Measurements from ENCODE around the gene CCDC179.

The CCDC179 gene

GRCh38 chr11:22860241-22860640 is at the start of gene CCDC179:
TSS of gene CCDC179 (minus strand) at chr11:22860474. CDS start at chr11:22860421, 53 bp downstream.
- Histone ChIP-seq H2AFZ (ENCODE audit: low read depth, low read length) (no peak within 1 kb of the TSS), H3K4me3 (ENCODE audit: low read length) (no peak within 1 kb of the TSS), H3K27me3 (ENCODE audit: insufficient read depth, low read length) (no peaks in the 10 kb centered on the region), H3K9me3 (ENCODE audit: low read length) (no peaks in the 10 kb centered on the region), H3K4me1 (ENCODE audit: insufficient read depth, low read length) (no peaks in the 10 kb centered on the region), H3K36me3 (ENCODE audit: insufficient read depth, low read length) (no peaks in the 10 kb centered on the region)

GRCh38 chr11:22903782-22904181 is 43.5 kb upstream of the CCDC179 start:
- H3K4me1 ChIP-seq (ENCODE audit: insufficient read depth, low read length), result no peaks in the 10 kb centered on the region
- no peak overlapping the region for H2AFZ ChIP-seq (ENCODE audit: low read depth, low read length)
- H3K9me3 ChIP-seq (ENCODE audit: low read length), result no peaks in the 10 kb centered on the region
- H3K4me3 ChIP-seq (ENCODE audit: low read length), result no peak overlapping the region
- H3K36me3 ChIP-seq (ENCODE audit: insufficient read depth, low read length), result no peaks in the 10 kb centered on the region
- no peaks in the 10 kb centered on the region for H3K27me3 ChIP-seq (ENCODE audit: insufficient read depth, low read length)

GRCh38 chr11:22901603-22902002 is 41.3 kb upstream of the CCDC179 start:
- H3K9me3 ChIP-seq (ENCODE audit: low read length), result no peaks in the 10 kb centered on the region

GRCh38 chr11:22900764-22901486 is 40.7 kb upstream of the CCDC179 start:
- Histone ChIP-seq H3K27me3 (ENCODE audit: insufficient read depth, low read length) (no peaks in the 10 kb centered on the region), H3K36me3 (ENCODE audit: insufficient read depth, low read length) (no peaks in the 10 kb centered on the region), H3K9me3 (ENCODE audit: low read length) (no peaks in the 10 kb centered on the region), H3K4me1 (ENCODE audit: insufficient read depth, low read length) (no peaks in the 10 kb centered on the region), H2AFZ (ENCODE audit: low read depth, low read length) (no peak overlapping the region), H3K4me3 (ENCODE audit: low read length) (no peak overlapping the region)

More at GRCh38 chr11:22901603-22902002, 41.3 kb upstream of the CCDC179 start:
- no peak overlapping the region for H3K4me3 ChIP-seq (ENCODE audit: low read length)
- H2AFZ ChIP-seq (ENCODE audit: low read depth, low read length), result no peak overlapping the region
- H3K4me1 ChIP-seq (ENCODE audit: insufficient read depth, low read length), result no peaks in the 10 kb centered on the region
- no peaks in the 10 kb centered on the region for H3K36me3 ChIP-seq (ENCODE audit: insufficient read depth, low read length)
- H3K27me3 ChIP-seq (ENCODE audit: insufficient read depth, low read length), result no peaks in the 10 kb centered on the region

GRCh38 chr11:22898036-22898435 is 37.8 kb upstream of the CCDC179 start:
- Histone ChIP-seq H3K4me3 (ENCODE audit: low read length) (no peak overlapping the region), H2AFZ (ENCODE audit: low read depth, low read length) (no peak overlapping the region), H3K27me3 (ENCODE audit: insufficient read depth, low read length) (no peaks in the 10 kb centered on the region), H3K4me1 (ENCODE audit: insufficient read depth, low read length) (no peaks in the 10 kb centered on the region), H3K36me3 (ENCODE audit: insufficient read depth, low read length) (no peaks in the 10 kb centered on the region), H3K9me3 (ENCODE audit: low read length) (no peaks in the 10 kb centered on the region)

GRCh38 chr11:22890227-22890626 is 30.0 kb upstream of the CCDC179 start:
- H3K27me3 ChIP-seq (ENCODE audit: insufficient read depth, low read length), result no peaks in the 10 kb centered on the region
- no peaks in the 10 kb centered on the region for H3K4me1 ChIP-seq (ENCODE audit: insufficient read depth, low read length)
- no peaks in the 10 kb centered on the region for H3K36me3 ChIP-seq (ENCODE audit: insufficient read depth, low read length)
- H3K9me3 ChIP-seq (ENCODE audit: low read length), result no peaks in the 10 kb centered on the region
- H3K4me3 ChIP-seq (ENCODE audit: low read length), result no peak overlapping the region
- H2AFZ ChIP-seq (ENCODE audit: low read depth, low read length), result no peak overlapping the region

GRCh38 chr11:22884217-22884616 is 23.9 kb upstream of the CCDC179 start:
- no peaks in the 10 kb centered on the region for H3K9me3 ChIP-seq (ENCODE audit: low read length)
- H3K36me3 ChIP-seq (ENCODE audit: insufficient read depth, low read length), result no peaks in the 10 kb centered on the region
- no peak overlapping the region for H3K4me3 ChIP-seq (ENCODE audit: low read length)
- no peaks in the 10 kb centered on the region for H3K27me3 ChIP-seq (ENCODE audit: insufficient read depth, low read length)
- no peaks in the 10 kb centered on the region for H3K4me1 ChIP-seq (ENCODE audit: insufficient read depth, low read length)
- H2AFZ ChIP-seq (ENCODE audit: low read depth, low read length), result no peak overlapping the region

GRCh38 chr11:22879630-22880029 is 19.4 kb upstream of the CCDC179 start:
- H3K36me3 ChIP-seq (ENCODE audit: insufficient read depth, low read length), result no peaks in the 10 kb centered on the region
- no peaks in the 10 kb centered on the region for H3K4me1 ChIP-seq (ENCODE audit: insufficient read depth, low read length)
- H3K4me3 ChIP-seq (ENCODE audit: low read length), result no peak overlapping the region
- H2AFZ ChIP-seq (ENCODE audit: low read depth, low read length), result no peak overlapping the region
- no peaks in the 10 kb centered on the region for H3K27me3 ChIP-seq (ENCODE audit: insufficient read depth, low read length)
- H3K9me3 ChIP-seq (ENCODE audit: low read length), result no peaks in the 10 kb centered on the region

GRCh38 chr11:22878604-22879003 is 18.3 kb upstream of the CCDC179 start:
- Histone ChIP-seq H3K4me1 (ENCODE audit: insufficient read depth, low read length) (no peaks in the 10 kb centered on the region), H3K9me3 (ENCODE audit: low read length) (no peaks in the 10 kb centered on the region), H3K36me3 (ENCODE audit: insufficient read depth, low read length) (no peaks in the 10 kb centered on the region), H2AFZ (ENCODE audit: low read depth, low read length) (no peak overlapping the region), H3K4me3 (ENCODE audit: low read length) (no peak overlapping the region), H3K27me3 (ENCODE audit: insufficient read depth, low read length) (no peaks in the 10 kb centered on the region)

GRCh38 chr11:22878039-22878438 is 17.8 kb upstream of the CCDC179 start:
- H3K36me3 ChIP-seq (ENCODE audit: insufficient read depth, low read length), result no peaks in the 10 kb centered on the region
- no peaks in the 10 kb centered on the region for H3K4me1 ChIP-seq (ENCODE audit: insufficient read depth, low read length)
- no peaks in the 10 kb centered on the region for H3K27me3 ChIP-seq (ENCODE audit: insufficient read depth, low read length)
- no peaks in the 10 kb centered on the region for H3K9me3 ChIP-seq (ENCODE audit: low read length)
- H2AFZ ChIP-seq (ENCODE audit: low read depth, low read length), result no peak overlapping the region
- no peak overlapping the region for H3K4me3 ChIP-seq (ENCODE audit: low read length)

GRCh38 chr11:22875869-22876473 is 15.7 kb upstream of the CCDC179 start:
- Histone ChIP-seq H3K36me3 (ENCODE audit: insufficient read depth, low read length) (no peaks in the 10 kb centered on the region), H3K4me3 (ENCODE audit: low read length) (no peak overlapping the region), H2AFZ (ENCODE audit: low read depth, low read length) (no peak overlapping the region), H3K9me3 (ENCODE audit: low read length) (no peaks in the 10 kb centered on the region), H3K4me1 (ENCODE audit: insufficient read depth, low read length) (no peaks in the 10 kb centered on the region), H3K27me3 (ENCODE audit: insufficient read depth, low read length) (no peaks in the 10 kb centered on the region)

GRCh38 chr11:22869325-22869724 is 9.1 kb upstream of the CCDC179 start:
- H3K4me1 ChIP-seq (ENCODE audit: insufficient read depth, low read length), result no peaks in the 10 kb centered on the region

GRCh38 chr11:22859756-22860155 is 518 bp downstream of the CCDC179 start:
- Histone ChIP-seq H3K9me3 (ENCODE audit: low read length) (no peaks in the 10 kb centered on the region), H3K4me3 (ENCODE audit: low read length) (no peak overlapping the region), H3K36me3 (ENCODE audit: insufficient read depth, low read length) (no peaks in the 10 kb centered on the region), H3K27me3 (ENCODE audit: insufficient read depth, low read length) (no peaks in the 10 kb centered on the region), H2AFZ (ENCODE audit: low read depth, low read length) (no peak overlapping the region), H3K4me1 (ENCODE audit: insufficient read depth, low read length) (no peaks in the 10 kb centered on the region)

More at GRCh38 chr11:22869325-22869724, 9.1 kb upstream of the CCDC179 start:
- Histone ChIP-seq H3K27me3 (ENCODE audit: insufficient read depth, low read length) (no peaks in the 10 kb centered on the region), H3K9me3 (ENCODE audit: low read length) (no peaks in the 10 kb centered on the region), H3K36me3 (ENCODE audit: insufficient read depth, low read length) (no peaks in the 10 kb centered on the region), H2AFZ (ENCODE audit: low read depth, low read length) (no peak overlapping the region), H3K4me3 (ENCODE audit: low read length) (no peak overlapping the region)
